ENCODE data around the gene LAD1. TPM values are rescaled to one million over a fixed set of nuclear protein-coding genes. Genes with fewer than 3 reads are reported as not detected.
A peak's percentile ranks its signal among the peaks of the same experiment; 100 is the strongest.

LAD1 gene
- total and polyA plus RNA-seq, 2 donors: 12.6 to 14.6 TPM

DNA sequence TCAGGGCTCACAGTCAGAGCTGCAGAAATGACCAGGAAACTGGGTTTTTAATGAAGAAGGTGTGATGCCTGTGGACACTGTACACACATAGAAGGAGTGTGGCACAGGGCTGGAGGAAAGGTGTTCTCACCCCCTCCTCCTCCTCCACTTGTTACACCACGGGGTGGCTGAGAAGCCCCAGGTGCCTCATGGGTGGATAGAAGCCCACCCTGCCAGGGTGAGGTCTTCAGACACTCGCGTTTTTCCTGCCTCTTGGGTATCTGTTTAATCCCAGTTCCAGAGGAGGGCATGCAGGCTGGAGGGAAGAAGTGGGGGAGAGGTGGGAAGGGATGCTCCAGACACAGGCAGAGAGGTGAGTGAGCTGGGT is 9.7 kb upstream of the LAD1 start:
- 70% methylated on average over 3 of the region's 3 CpGs for WGBS
- Histone ChIP-seq H3K27ac (ENCODE audit: low read depth) (no peak overlapping the region), H3K36me3 (ENCODE audit: insufficient read depth) (no peaks in the 10 kb centered on the region), H3K4me1 (ENCODE audit: insufficient read depth) (no peaks in the 10 kb centered on the region), H3K4me3 (ENCODE audit: low read depth, low read length) (no peak overlapping the region)
- DNase-seq (ENCODE audit: extremely low spot score): no peak

DNA sequence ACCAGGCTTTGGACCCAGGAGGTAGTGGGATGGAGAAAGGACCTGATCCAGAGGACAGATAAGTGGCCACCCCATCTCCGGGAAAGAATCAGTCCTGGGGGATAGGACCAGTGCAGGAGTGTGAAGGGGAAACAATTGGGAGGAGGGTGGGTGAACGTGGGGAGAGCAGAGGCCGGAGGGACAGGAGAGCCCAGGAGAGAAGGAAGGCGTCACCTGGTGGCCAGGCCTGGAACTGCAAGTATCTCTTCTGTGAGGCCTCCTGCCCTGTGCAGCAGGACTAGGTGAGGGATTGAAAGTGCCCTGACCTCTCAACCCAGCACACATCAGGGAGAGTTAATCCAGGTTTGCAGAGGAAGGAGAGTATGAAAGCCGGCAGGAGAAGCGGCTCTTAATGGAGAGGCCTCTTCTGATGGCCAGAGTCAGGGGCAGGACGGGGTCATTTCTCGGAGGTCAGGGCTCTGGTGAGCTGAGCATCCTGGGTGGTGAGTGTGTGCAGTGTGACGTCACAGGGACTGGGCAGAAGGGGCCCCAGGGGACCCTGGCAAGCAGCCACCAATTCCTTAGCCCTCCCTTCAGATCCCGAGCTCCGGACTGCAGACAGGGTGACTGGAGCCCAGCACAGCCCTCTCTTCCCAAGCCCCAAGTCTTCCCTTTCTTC is 9.2 kb upstream of the LAD1 start:
- no peak for DNase-seq (ENCODE audit: extremely low spot score)
- no peak overlapping the region for H3K4me3 ChIP-seq (ENCODE audit: low read depth, low read length)
- H3K27ac ChIP-seq (ENCODE audit: low read depth): no peak overlapping the region
- no peaks in the 10 kb centered on the region for H3K36me3 ChIP-seq (ENCODE audit: insufficient read depth)
- H3K4me1 ChIP-seq (ENCODE audit: insufficient read depth): no peaks in the 10 kb centered on the region
- 39% methylated on average over 11 of the region's 11 CpGs for WGBS

DNA sequence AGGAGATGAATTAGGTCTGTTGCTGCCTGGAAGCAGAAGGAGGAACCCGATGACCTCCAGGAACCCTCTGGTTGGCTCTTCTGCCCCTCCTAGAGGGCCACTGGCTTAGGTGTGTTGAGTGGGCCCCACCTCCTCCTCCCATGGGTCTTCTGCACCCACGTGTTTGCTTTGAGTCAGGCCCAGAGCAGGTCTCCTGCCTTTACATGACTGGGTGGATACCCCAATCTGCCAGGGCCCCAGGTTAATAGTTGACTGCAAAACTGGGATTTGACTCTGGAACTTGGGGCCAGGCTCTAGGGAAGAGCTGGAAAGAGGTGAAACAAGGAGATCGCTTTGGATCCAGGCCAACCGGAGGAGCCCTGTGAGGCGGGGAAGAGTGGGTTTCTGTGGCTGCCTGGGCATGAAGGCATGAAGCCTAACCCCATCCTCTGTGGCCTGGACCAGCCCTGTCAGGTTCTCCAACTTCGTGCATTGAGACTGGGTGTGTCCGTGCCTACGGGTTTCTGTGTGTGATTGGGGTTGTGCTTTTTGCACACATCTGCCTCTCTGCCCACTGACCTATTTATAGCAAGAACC is 7.8 kb upstream of the LAD1 start:
- H3K36me3 ChIP-seq (ENCODE audit: insufficient read depth): no peaks in the 10 kb centered on the region
- no peak for DNase-seq (ENCODE audit: extremely low spot score)
- H3K4me3 ChIP-seq (ENCODE audit: low read depth, low read length): no peak overlapping the region
- WGBS: 89% methylated on average over 8 of the region's 8 CpGs
- no peak overlapping the region for H3K27ac ChIP-seq (ENCODE audit: low read depth)
- H3K4me1 ChIP-seq (ENCODE audit: insufficient read depth): no peaks in the 10 kb centered on the region

DNA sequence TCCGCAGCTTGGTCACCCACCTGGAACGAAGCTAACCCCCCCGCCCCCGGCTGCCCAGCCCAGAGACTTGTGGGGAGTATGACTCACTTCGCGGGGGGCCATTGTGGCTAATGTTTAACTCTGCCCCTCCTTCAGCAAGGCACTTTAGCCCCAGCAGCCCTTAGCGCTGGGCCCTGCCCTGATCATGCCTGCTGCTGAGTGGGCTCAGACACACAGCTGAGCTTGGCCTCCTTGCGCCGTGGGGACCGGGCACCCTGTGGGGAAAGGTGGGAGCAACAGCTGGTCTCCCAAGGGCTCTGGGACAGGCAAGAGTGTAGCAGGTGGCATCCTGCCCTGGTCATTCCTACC is 6.3 kb upstream of the LAD1 start:
- H3K4me1 ChIP-seq (ENCODE audit: insufficient read depth): no peaks in the 10 kb centered on the region
- H3K27ac ChIP-seq (ENCODE audit: low read depth): no peak overlapping the region
- H3K36me3 ChIP-seq (ENCODE audit: insufficient read depth): no peaks in the 10 kb centered on the region
- WGBS: 70% methylated on average over 10 of the region's 10 CpGs
- H3K4me3 ChIP-seq (ENCODE audit: low read depth, low read length): no peak overlapping the region
- no peak for DNase-seq (ENCODE audit: extremely low spot score)

DNA sequence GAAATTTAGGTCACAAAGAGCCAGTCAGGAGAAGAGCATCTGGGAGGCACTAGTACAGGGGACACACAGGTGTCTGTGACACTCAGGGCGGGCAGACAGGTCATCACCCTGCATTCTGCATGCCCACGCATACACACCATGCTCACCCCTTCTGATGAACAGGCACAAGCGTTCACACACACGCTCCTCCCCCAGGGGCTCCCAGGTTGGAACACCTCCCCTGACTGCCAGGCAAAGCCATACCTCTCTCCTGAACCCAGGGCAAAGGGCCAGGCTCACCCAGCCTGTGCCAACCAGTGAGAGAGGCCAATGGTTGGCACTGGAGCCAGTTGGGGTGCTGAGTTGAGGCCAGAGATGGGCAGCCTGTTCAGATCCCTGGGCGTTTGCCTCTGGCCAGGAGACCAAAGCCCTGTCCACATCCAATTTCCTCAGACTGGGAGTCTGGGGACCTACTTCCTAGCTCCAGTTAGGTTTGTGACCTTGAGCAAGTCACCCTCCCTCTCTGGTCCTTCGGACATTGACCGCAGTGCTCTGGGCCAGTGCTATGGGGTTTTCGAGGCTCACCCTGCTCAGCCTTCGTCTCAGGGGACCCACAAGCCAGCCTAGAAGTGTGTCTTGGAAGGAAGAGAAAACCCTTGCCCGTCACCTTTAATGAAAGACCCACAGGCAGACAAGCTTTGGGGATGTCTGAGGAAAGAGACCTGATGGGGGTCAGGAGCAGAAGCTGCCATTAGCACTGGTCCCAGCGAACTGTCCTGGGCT is 5.8 kb upstream of the LAD1 start:
- H3K4me3 ChIP-seq (ENCODE audit: low read depth, low read length): no peak overlapping the region
- no peak overlapping the region for H3K27ac ChIP-seq (ENCODE audit: low read depth)
- no peak for DNase-seq (ENCODE audit: extremely low spot score)
- H3K4me1 ChIP-seq (ENCODE audit: insufficient read depth): no peaks in the 10 kb centered on the region
- 92% methylated on average over 11 of the region's 11 CpGs for WGBS
- H3K36me3 ChIP-seq (ENCODE audit: insufficient read depth): no peaks in the 10 kb centered on the region

GRCh38 chr1:201404055-201404454 is 4.9 kb upstream of the LAD1 start:
- Histone ChIP-seq H3K36me3 (ENCODE audit: insufficient read depth) (no peaks in the 10 kb centered on the region), H3K27ac (ENCODE audit: low read depth) (no peak overlapping the region), H3K4me1 (ENCODE audit: insufficient read depth) (no peaks in the 10 kb centered on the region), H3K4me3 (ENCODE audit: low read depth, low read length) (no peak overlapping the region)
- DNase-seq (ENCODE audit: extremely low spot score): no peak
- 59% methylated on average over 7 of the region's 7 CpGs for WGBS

GRCh38 chr1:201403359-201403758 is 4.2 kb upstream of the LAD1 start:
- 65% methylated on average over 1 of the region's 1 CpG for WGBS
- Histone ChIP-seq H3K36me3 (ENCODE audit: insufficient read depth) (no peaks in the 10 kb centered on the region), H3K4me3 (ENCODE audit: low read depth, low read length) (no peak overlapping the region), H3K4me1 (ENCODE audit: insufficient read depth) (no peaks in the 10 kb centered on the region), H3K27ac (ENCODE audit: low read depth) (no peak overlapping the region)
- DNase-seq (ENCODE audit: extremely low spot score): no peak

GRCh38 chr1:201401700-201402099 is 2.6 kb upstream of the LAD1 start:
- DNase-seq (ENCODE audit: extremely low spot score): no peak
- H3K4me1 ChIP-seq (ENCODE audit: insufficient read depth): no peaks in the 10 kb centered on the region
- H3K27ac ChIP-seq (ENCODE audit: low read depth): no peak overlapping the region
- no peaks in the 10 kb centered on the region for H3K36me3 ChIP-seq (ENCODE audit: insufficient read depth)
- 58% methylated on average over 2 of the region's 2 CpGs for WGBS
- no peak overlapping the region for H3K4me3 ChIP-seq (ENCODE audit: low read depth, low read length)

- Histone ChIP-seq H3K36me3 (ENCODE audit: insufficient read depth) (no peaks in the 10 kb centered on the region), H3K4me3 (ENCODE audit: low read depth, low read length) (no peak overlapping the region), H3K4me1 (ENCODE audit: insufficient read depth) (no peaks in the 10 kb centered on the region), H3K27ac (ENCODE audit: low read depth) (no peak overlapping the region)
- no peak for DNase-seq (ENCODE audit: extremely low spot score)
- WGBS: 88% methylated on average over 2 of the region's 2 CpGs
These were observed 1.7 kb upstream of the LAD1 start for GRCh38 chr1:201400852-201401230.

GRCh38 chr1:201400212-201400851 is 1.2 kb upstream of the LAD1 start:
- Histone ChIP-seq H3K36me3 (ENCODE audit: insufficient read depth) (no peaks in the 10 kb centered on the region), H3K27ac (ENCODE audit: low read depth) (no peak overlapping the region), H3K4me3 (ENCODE audit: low read depth, low read length) (no peak overlapping the region), H3K4me1 (ENCODE audit: insufficient read depth) (no peaks in the 10 kb centered on the region)
- DNase-seq (ENCODE audit: extremely low spot score): no peak
- 87% methylated on average over 11 of the region's 11 CpGs for WGBS

- no peak for DNase-seq (ENCODE audit: extremely low spot score)
- H3K4me1 ChIP-seq (ENCODE audit: insufficient read depth): no peaks in the 10 kb centered on the region
- WGBS: 12% methylated on average over 62 of the region's 62 CpGs
- peak overlapping the region; percentile 76 for H3K27ac ChIP-seq (ENCODE audit: low read depth)
- peak overlapping the region; percentile 30 for H3K4me3 ChIP-seq (ENCODE audit: low read depth, low read length)
- no peaks in the 10 kb centered on the region for H3K36me3 ChIP-seq (ENCODE audit: insufficient read depth)
These were observed 415 bp upstream of the LAD1 start for GRCh38 chr1:201399352-201400126.

- 94% methylated on average over 2 of the region's 2 CpGs for WGBS
- Histone ChIP-seq H3K4me3 (ENCODE audit: low read depth, low read length) (no peak overlapping the region), H3K27ac (ENCODE audit: low read depth) (peak overlapping the region; percentile 40), H3K4me1 (ENCODE audit: insufficient read depth) (no peaks in the 10 kb centered on the region), H3K36me3 (ENCODE audit: insufficient read depth) (no peaks in the 10 kb centered on the region)
- DNase-seq (ENCODE audit: extremely low spot score): no peak
These were observed 1.4 kb downstream of the LAD1 start for GRCh38 chr1:201397675-201398074.

- Histone ChIP-seq H3K36me3 (ENCODE audit: insufficient read depth) (no peaks in the 10 kb centered on the region), H3K4me3 (ENCODE audit: low read depth, low read length) (no peak overlapping the region), H3K27ac (ENCODE audit: low read depth) (peak overlapping the region; percentile 18), H3K4me1 (ENCODE audit: insufficient read depth) (no peaks in the 10 kb centered on the region)
- DNase-seq (ENCODE audit: extremely low spot score): no peak
- WGBS: 82% methylated on average over 10 of the region's 10 CpGs
These were observed 2.2 kb downstream of the LAD1 start for GRCh38 chr1:201396861-201397464.

Measured in urinary bladder (tissue), 4 donors.